ENCODE results near the gene CATSPER1.

GRCh38 chr11:66015936-66016792, 10.1 kb downstream of the CATSPER1 start:
- TF ChIP-seq POLR2A (IDR thresholded peaks at IDR 0.05; ENCODE audit: low read length) (no peak), GATA1 (IDR thresholded peaks at IDR 0.05; ENCODE audit: low read depth, low read length) (no peak)

All from erythroblast (primary cell).